ENCODE results near the gene MRPL39.

The MRPL39 gene

DNA sequence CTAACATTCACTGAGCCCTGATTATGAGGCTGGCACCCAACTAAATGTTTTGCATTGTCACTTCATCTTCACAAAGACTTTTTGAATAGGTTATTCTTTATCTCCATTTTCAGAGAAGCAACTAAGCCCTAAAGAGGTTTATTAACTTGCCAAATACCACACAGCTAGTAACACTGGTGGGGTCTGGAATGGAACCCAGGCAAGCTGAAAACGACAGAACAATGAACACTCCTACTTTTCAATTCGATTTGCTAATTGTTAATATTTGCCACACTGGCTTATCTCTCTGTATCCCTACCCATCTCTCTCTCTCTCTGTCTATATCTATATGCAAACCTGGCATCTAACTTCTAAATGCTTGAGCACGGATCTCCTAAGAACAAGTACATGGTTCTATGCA is 40.6 kb downstream of the MRPL39 start:
- DNase-seq, result no peak

GRCh38 chr21:25565272-25566211 is 41.7 kb downstream of the MRPL39 start:
- DNase-seq, result no peak

GRCh38 chr21:25564349-25564948 is 42.8 kb downstream of the MRPL39 start:
- DNase-seq, result no peak

DNA sequence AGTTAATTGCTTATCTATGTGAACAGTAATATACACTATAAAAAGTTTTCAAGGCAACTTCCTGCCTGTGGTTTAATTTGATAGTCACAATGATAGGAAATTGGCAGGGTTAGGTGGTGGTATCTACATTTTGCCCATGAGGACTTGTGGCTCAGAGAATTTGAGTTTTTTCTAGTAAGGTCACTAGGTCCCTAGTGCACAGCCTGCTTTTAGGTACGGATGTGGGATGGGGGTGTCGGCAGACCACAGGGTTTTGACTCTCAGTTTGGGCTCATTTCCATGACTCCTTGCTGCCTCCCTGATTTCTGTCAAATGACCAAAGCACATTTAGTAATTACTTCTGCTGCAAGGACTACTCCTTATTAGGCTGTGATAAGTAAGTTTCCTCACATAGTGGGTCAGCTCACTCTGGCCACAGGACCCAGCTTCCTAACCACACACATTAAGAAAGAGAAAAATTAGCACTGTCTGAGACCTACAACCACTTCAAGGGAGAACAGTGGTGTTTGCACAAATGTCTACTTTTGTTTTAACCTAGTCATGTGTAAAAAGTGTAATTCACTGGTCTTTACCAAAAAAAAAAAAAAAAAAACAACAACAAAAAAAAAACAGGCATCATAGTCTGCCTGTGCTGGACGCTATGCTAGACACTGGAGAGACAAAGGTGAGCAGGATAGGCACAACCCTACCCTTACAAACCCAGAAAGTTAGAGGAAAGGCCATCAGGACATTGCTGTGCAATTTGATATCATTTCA is 43.7 kb downstream of the MRPL39 start:
- DNase-seq, result peak; percentile 43

GRCh38 chr21:25562660-25563059 is 44.6 kb downstream of the MRPL39 start:
- no peak for DNase-seq

DNA sequence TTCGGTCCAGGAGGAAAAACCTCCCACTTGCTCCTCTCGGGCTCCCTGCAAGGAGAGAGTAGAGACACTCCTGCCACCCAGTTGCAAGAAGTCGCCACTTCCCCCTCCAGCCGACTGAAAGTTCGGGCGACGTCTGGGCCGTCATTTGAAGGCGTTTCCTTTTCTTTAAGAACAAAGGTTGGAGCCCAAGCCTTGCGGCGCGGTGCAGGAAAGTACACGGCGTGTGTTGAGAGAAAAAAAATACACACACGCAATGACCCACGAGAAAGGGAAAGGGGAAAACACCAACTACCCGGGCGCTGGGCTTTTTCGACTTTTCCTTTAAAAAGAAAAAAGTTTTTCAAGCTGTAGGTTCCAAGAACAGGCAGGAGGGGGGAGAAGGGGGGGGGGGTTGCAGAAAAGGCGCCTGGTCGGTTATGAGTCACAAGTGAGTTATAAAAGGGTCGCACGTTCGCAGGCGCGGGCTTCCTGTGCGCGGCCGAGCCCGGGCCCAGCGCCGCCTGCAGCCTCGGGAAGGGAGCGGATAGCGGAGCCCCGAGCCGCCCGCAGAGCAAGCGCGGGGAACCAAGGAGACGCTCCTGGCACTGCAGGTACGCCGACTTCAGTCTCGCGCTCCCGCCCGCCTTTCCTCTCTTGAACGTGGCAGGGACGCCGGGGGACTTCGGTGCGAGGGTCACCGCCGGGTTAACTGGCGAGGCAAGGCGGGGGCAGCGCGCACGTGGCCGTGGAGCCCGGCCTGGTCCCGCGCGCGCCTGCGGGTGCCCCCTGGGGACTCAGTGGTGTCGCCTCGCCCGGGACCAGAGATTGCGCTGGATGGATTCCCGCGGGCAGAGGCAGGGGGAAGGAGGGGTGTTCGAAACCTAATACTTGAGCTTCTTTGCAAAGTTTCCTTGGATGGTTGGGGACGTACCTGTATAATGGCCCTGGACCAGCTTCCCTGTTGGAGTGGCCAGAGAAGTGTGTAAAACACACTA is 45.3 kb downstream of the MRPL39 start:
- DNase-seq, result peak; percentile 80

DNA sequence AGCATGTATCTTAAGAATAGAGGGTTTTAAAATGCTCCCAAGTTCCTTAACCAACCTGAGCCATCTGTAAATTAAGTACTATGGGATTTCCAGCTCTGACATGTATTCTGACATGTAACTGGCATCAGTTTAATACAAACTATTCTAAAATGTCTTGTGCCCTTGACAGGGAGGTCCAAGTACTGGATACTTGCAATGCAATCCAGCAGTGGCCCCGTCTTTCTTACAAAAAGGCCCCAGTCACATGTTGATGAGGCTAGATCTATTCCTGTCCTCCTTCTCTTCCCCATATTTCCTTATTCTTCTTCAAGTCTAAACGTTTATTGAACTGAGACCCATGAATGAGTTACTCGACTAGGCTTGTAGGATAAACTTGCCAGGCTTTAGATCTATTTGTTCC is 46.4 kb downstream of the MRPL39 start:
- no peak for DNase-seq

DNA sequence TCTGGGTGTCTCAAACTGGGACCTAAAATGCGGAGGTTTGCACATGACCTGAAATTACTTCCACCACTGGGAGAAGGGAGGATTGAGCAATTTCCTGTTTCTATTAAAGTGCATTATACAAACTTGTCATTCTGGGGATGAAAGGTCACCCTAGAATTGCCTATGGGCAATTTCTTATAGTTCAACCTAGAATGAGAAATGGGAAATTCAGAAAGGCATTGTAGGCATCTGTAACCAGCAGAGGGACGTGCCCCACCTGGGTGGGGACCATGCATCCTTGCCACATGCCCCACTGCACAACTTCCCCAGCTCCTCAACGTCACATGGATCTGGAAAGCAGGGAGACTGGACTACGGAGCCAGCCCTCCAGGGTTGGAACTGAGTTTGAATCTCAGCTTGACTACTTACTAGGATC is 47.0 kb downstream of the MRPL39 start:
- DNase-seq, result no peak

- DNase-seq, result no peak
Observed at GRCh38 chr21:25559746-25560145, 47.5 kb downstream of the MRPL39 start.

- no peak for DNase-seq
Observed at GRCh38 chr21:25558123-25558522, 49.2 kb downstream of the MRPL39 start.

DNA sequence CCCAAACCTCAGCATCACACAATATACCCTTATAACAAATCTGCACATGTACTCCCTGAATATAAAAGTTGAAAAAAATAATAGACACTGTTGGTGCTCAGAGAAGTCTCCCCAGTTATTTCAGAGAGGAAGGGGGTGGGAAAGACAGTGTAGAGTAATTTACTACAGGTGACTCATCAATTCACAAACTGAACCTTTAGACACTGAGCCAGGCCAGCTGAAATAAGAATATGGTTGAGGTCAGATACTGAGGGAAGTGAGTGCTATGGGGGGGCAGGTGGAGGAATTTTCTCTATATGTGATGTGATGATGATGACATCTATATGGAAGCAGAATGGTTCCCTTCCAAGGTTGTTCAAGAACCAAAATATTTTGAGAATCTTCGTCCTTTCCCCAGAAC is 50.1 kb downstream of the MRPL39 start:
- DNase-seq, result no peak

GRCh38 chr21:25556091-25556490 is 51.2 kb downstream of the MRPL39 start:
- DNase-seq, result no peak

DNA sequence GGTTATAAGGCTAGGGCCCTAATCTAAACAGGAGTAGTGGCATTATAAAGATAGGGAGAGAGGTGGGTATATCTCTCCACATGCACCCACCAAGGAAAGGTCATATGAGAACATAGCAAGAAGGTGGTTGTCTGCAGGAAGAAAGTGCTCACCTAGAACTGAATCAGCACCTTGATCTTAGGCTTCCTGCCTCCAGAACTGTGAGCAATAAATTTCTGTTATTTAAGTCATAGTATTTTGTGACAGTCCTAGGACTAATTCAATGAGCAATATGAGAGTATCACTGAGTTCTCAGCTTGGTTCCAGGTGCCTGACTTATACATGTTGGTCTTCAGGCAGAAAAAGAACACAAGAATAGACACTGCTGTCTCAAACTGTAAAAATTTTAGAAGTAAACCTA is 51.8 kb downstream of the MRPL39 start:
- no peak for DNase-seq

DNA sequence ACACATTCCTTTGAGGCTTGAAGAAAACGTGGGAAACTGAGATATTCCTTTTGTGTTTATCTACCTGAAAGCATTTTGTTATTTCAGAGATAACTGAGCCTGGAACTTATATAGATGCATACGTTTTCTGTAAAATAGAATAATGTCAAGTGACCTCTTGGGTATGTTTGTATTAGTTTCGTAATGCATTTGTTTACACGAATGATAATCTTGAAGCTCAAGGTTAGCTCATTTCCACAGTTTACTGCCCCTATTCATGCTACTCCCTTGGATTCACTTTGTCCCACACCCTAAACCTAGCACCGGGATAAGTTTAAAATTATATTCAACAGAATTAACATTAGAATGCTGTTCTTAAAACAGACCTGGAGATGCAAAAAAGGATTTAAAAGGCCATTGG is 54.4 kb downstream of the MRPL39 start:
- no peak for DNase-seq

DNA sequence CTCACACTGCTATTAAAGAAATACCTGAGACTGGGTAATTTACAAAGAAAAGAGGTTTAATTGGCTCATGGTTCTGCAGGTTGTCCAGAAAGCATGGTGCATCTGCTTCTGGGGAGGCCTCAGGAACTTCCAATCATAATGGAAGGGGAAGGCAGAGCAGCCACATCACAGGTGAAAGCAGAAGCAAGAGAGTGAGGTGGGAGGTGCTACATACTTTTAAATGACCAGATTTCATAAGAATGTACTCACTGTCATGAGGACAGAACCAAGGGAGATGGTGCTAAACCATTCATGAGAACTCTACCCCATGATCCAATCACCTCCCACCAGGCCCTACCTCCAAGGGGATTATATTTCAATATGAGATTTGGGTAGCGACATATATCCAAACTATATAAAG is 55.7 kb downstream of the MRPL39 start:
- DNase-seq, result no peak

GRCh38 chr21:25550352-25551120 is 56.7 kb downstream of the MRPL39 start:
- no peak for DNase-seq

DNA sequence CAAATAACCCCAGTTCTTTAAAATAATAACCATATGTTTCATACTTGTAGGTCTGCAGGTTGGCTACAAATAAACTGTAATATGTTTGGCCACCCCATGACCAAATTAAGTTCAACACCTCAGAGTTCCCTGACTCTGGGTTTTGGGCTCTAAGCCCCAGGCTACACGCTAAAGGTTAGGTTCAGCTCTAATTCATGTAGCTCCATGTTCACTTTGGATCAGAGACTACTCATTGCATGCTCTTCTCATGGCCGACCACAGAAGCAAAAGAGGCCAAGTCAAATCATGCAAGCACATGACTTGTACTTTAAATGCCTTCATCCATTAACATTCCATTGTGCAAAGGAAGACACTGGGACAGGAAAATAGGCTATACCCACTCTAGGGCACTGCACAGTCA is 66.2 kb downstream of the MRPL39 start:
- DNase-seq, result no peak

DNA sequence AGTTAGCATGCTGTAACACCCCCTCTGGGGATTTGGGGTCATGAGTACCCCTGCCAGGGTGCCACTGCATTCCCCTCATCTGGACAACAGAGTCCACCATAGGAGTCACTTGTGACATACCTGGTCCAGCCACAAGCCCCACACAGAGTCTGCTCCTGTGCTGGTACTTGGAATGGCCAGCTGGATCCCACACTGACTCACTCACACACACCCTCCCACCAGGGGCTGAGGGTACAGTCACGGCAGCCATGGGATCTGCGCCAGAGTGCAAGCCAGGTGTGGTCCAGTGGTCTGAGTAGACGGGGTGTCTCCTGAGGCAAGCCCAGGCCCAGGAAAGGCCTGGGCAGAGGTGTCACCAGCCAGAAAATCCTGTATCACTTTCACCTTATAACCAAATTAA is 67.7 kb downstream of the MRPL39 start:
- DNase-seq, result no peak

DNA sequence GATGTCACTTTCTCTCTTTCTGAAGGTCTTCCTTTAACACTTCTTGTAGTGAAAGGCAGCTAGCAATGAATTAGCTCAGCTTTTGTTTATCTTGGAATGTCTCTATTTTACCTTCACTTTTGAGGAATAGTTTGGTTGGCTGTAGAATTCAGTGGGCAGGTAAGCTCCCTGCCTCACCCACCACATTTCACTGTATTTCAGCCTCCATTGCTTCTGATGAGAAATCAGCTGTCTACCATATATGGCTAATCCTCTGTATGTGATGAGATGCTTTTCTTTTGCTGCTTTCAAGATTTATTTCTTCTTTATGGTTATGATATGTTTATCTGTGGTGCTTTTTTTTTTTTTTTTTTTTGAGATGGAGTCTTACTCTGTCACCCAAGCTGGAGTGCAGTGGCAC is 70.1 kb downstream of the MRPL39 start:
- DNase-seq, result no peak

- DNase-seq, result no peak
Observed at GRCh38 chr21:25536752-25537151, 70.5 kb downstream of the MRPL39 start.

DNA sequence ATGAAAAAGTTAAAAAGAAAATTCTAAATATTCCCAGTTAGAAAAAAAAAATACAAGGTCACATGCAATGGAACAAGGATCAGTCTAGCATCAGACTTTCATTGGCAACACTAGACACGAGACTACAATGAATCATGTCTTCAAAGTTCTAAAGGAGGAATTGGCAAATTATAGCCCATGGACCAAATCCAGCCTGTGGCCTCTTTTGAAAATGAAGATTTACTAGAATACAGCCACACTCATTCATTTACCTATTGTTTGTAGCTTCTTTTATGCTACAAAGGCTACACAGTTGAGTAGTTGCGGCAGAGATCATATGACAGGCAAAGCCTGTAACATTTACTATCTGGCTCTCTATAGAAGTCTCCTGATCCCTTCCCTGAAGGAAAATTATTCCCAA is 71.4 kb downstream of the MRPL39 start:
- DNase-seq, result no peak
